A673 (cell line): ENCODE data around the gene CRPPA. TPM values are rescaled to one million over a fixed set of nuclear protein-coding genes. Genes with fewer than 3 reads are reported as not detected.

Experiments used
- BruUV-seq: library from RNA; stranded (reverse); fragments of 400-500 nt; replicated peaks from 2 replicates; lab custom pipeline; 2021; lab: Mats Ljungman, UMichigan
- CTCF ChIA-PET: fragments of 300-600 bp; sonication (Branson Sonifier 250); formaldehyde crosslinking; loops from one replicate; lab custom pipeline; 2022; ENCODE audit warnings: antibody characterized with exemption; lab: Charles Lee
- POLR2A ChIA-PET: fragments of 300-600 bp; sonication (Branson Sonifier 250); formaldehyde crosslinking; loops from one replicate; lab custom pipeline; 2022; ENCODE audit warnings: antibody characterized with exemption; ENCODE audit not compliant: low non-redundant PET; lab: Charles Lee
- DNase-seq: peaks from one replicate; pipeline ENCODE4 v3.0.0-alpha.2; 2015; ENCODE audit warnings: low spot score
- H3K27ac ChIP-seq: fragments of 200-600 bp; sonication (generic); 2 replicates; pipeline ENCODE4 v1.5.1; 2016; ENCODE audit warnings: mixed run types, low read depth, mild to moderate bottlenecking, mixed read lengths, antibody characterized with exemption, low read length; ENCODE audit not compliant: poor library complexity, severe bottlenecking
- H3K27me3 ChIP-seq: fragments of 200-600 bp; sonication (generic); replicated peaks from 2 replicates; pipeline ENCODE4 v1.6.1; 2017; ENCODE audit warnings: mixed run types, low read depth, mild to moderate bottlenecking, mixed read lengths, antibody characterized with exemption, low read length; ENCODE audit not compliant: insufficient read depth, poor library complexity
- H3K36me3 ChIP-seq: fragments of 200-600 bp; sonication (generic); 2 replicates; pipeline ENCODE4 v1.6.1; 2016; ENCODE audit warnings: mixed run types, mild to moderate bottlenecking, mixed read lengths, antibody characterized with exemption, low read length; ENCODE audit not compliant: insufficient read depth, poor library complexity, severe bottlenecking
- H3K4me1 ChIP-seq: fragments of 200-600 bp; sonication (generic); 2 replicates; pipeline ENCODE4 v1.6.1; 2017; ENCODE audit warnings: mixed run types, mild to moderate bottlenecking, mixed read lengths, antibody characterized with exemption, low read length; ENCODE audit not compliant: insufficient read depth, poor library complexity, severe bottlenecking
- H3K4me3 ChIP-seq: fragments of 200-600 bp; sonication (generic); 2 replicates; pipeline ENCODE4 v1.5.1; 2016; ENCODE audit warnings: low read depth, mixed run types, mild to moderate bottlenecking, mixed read lengths, low read length; ENCODE audit not compliant: poor library complexity, severe bottlenecking
- H3K9me3 ChIP-seq: fragments of 200-600 bp; sonication (generic); 2 replicates; pipeline ENCODE4 v1.6.1; 2016; ENCODE audit warnings: mixed run types, low read depth, mild to moderate bottlenecking, mixed read lengths, antibody characterized with exemption, low read length; ENCODE audit not compliant: poor library complexity, severe bottlenecking
- CTCF ChIP-seq: fragments of 300-800, 200-600 bp; sonication (generic); conservative IDR thresholded peaks from 2 replicates; pipeline ENCODE4 v1.5.1; 2017; ENCODE audit warnings: low read depth, mild to moderate bottlenecking, antibody characterized with exemption, low read length, moderate library complexity, mixed read lengths
- EZH2 ChIP-seq: fragments of 200-600 bp; sonication (generic); IDR thresholded peaks from 2 replicates; pipeline ENCODE4 v1.6.1; 2017; ENCODE audit warnings: borderline replicate concordance, low read depth, mild to moderate bottlenecking, mixed read lengths, antibody characterized with exemption, low read length; ENCODE audit not compliant: poor library complexity, severe bottlenecking
- intact Hi-C: fragments of 100-400 bp; cut with micrococcal nuclease; formaldehyde crosslinking; loops from one replicate; pipeline ENCODE4 v1.10.0; 2022; ENCODE audit not compliant: unreplicated experiment
- total RNA-seq: library from RNA; stranded (reverse); gene quantifications from 2 replicates; pipeline ENCODE4 v1.2.3, GENCODE V29; 2021

The CRPPA gene
- total RNA-seq, 1 experiment from 2014 or later: 0.21 TPM

- no TSS peak for BruUV-seq
- POLR2A ChIA-PET: no interaction called here
- H3K36me3 ChIP-seq: no peaks in the 10 kb centered on the region
- no peak overlapping the region for H3K4me3 ChIP-seq
- CTCF ChIA-PET: no interaction called here
- H3K4me1 ChIP-seq: no peaks in the 10 kb centered on the region
- H3K27me3 ChIP-seq: no peaks in the 10 kb centered on the region
- no peak overlapping the region for H3K27ac ChIP-seq
- intact Hi-C loops: no loop called here
- DNase-seq: no peak
- no peak for TF ChIP-seq EZH2
- no peak for TF ChIP-seq CTCF
- peaks cover 33% of the 10 kb centered on the region for H3K9me3 ChIP-seq
Measured at GRCh38 chr7:16402940-16403339, 18.4 kb downstream of the CRPPA start.

GRCh38 chr7:16402091-16402490, 19.2 kb downstream of the CRPPA start:
- CTCF ChIA-PET: no interaction called here
- no TSS peak for BruUV-seq
- TF ChIP-seq CTCF (no peak), EZH2 (no peak)
- Histone ChIP-seq H3K4me1 (no peaks in the 10 kb centered on the region), H3K4me3 (no peak overlapping the region), H3K27me3 (no peaks in the 10 kb centered on the region), H3K36me3 (no peaks in the 10 kb centered on the region), H3K27ac (no peak overlapping the region), H3K9me3 (peaks cover 41% of the 10 kb centered on the region)
- DNase-seq: no peak
- POLR2A ChIA-PET: no interaction called here
- intact Hi-C loops: no loop called here

GRCh38 chr7:16400893-16401275, 20.5 kb downstream of the CRPPA start:
- Histone ChIP-seq H3K4me1 (no peaks in the 10 kb centered on the region), H3K27me3 (no peaks in the 10 kb centered on the region), H3K9me3 (peaks cover 43% of the 10 kb centered on the region), H3K27ac (no peak overlapping the region), H3K4me3 (no peak overlapping the region), H3K36me3 (no peaks in the 10 kb centered on the region)
- TF ChIP-seq EZH2: no peak
- no peak for TF ChIP-seq CTCF
- ChIA-PET CTCF (no interaction called here), POLR2A (no interaction called here)
- intact Hi-C loops: no loop called here
- BruUV-seq: no TSS peak
- no peak for DNase-seq
